IPS-18a (cell line): Measurements from ENCODE around the gene CDK5RAP2.

ENCODE experiments used
- H3K27ac ChIP-seq: one replicate; pipeline ENCODE4 v1.5.1; 2013; ENCODE audit warnings: low read length
- H3K27me3 ChIP-seq: one replicate; pipeline ENCODE4 v1.6.1; 2013; ENCODE audit warnings: mild to moderate bottlenecking, low read length; ENCODE audit not compliant: control insufficient read depth, insufficient read depth
- H3K36me3 ChIP-seq: one replicate; pipeline ENCODE4 v1.6.1; 2013; ENCODE audit warnings: low read depth, low read length; ENCODE audit not compliant: control insufficient read depth
- H3K4me1 ChIP-seq: one replicate; pipeline ENCODE4 v1.6.1; 2013; ENCODE audit warnings: low read depth, low read length; ENCODE audit not compliant: control insufficient read depth
- H3K4me3 ChIP-seq: one replicate; pipeline ENCODE4 v1.5.1; 2013; ENCODE audit warnings: low read length
- H3K9ac ChIP-seq: one replicate; pipeline ENCODE4 v1.6.1; 2013; ENCODE audit warnings: mild to moderate bottlenecking, low read length, moderate library complexity
- H3K9me3 ChIP-seq: one replicate; pipeline ENCODE4 v1.6.1; 2013; ENCODE audit warnings: low read depth, low read length; ENCODE audit not compliant: control insufficient read depth

The CDK5RAP2 gene

GRCh38 chr9:120454467-120454866 is 125.5 kb downstream of the CDK5RAP2 start:
- H3K9me3 ChIP-seq, result no peaks in the 10 kb centered on the region
- no peak overlapping the region for H3K27ac ChIP-seq
- peaks cover 27% of the 10 kb centered on the region for H3K36me3 ChIP-seq
- H3K4me1 ChIP-seq, result no peaks in the 10 kb centered on the region
- H3K9ac ChIP-seq, result no peak overlapping the region
- no peak overlapping the region for H3K4me3 ChIP-seq
- H3K27me3 ChIP-seq, result no peaks in the 10 kb centered on the region

DNA sequence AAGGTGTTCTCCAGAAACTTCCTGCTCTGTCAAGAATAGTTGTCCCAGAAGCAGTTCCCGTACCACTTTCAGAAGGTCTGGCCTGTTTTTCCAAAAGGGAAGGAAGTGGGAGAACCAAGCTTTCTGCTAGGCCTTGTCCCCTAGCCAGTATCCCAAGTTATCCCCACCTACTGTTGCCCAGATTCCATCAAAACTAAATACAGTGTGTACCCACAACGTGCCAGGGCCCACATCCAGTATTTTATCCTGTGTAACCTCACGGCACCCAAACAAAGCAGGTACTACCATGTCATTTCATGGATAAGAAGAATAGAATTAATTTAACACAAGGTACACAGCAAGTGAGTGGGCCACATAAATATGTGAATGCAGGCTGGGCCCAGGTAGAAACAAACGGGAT is 126.2 kb downstream of the CDK5RAP2 start:
- H3K4me3 ChIP-seq, result no peak overlapping the region
- H3K9ac ChIP-seq, result no peak overlapping the region
- no peaks in the 10 kb centered on the region for H3K27me3 ChIP-seq
- no peak overlapping the region for H3K27ac ChIP-seq
- H3K36me3 ChIP-seq, result peaks cover 26% of the 10 kb centered on the region
- no peaks in the 10 kb centered on the region for H3K4me1 ChIP-seq
- H3K9me3 ChIP-seq, result no peaks in the 10 kb centered on the region

GRCh38 chr9:120452631-120453030 is 127.3 kb downstream of the CDK5RAP2 start:
- Histone ChIP-seq H3K9ac (no peak overlapping the region), H3K27me3 (no peaks in the 10 kb centered on the region), H3K36me3 (peaks cover 19% of the 10 kb centered on the region), H3K27ac (no peak overlapping the region), H3K4me1 (no peaks in the 10 kb centered on the region), H3K9me3 (no peaks in the 10 kb centered on the region), H3K4me3 (no peak overlapping the region)

GRCh38 chr9:120450916-120451315 is 129.1 kb downstream of the CDK5RAP2 start:
- Histone ChIP-seq H3K36me3 (peaks cover 22% of the 10 kb centered on the region), H3K9ac (no peak overlapping the region), H3K27ac (no peak overlapping the region), H3K4me1 (no peaks in the 10 kb centered on the region), H3K27me3 (no peaks in the 10 kb centered on the region), H3K9me3 (no peaks in the 10 kb centered on the region), H3K4me3 (no peak overlapping the region)

DNA sequence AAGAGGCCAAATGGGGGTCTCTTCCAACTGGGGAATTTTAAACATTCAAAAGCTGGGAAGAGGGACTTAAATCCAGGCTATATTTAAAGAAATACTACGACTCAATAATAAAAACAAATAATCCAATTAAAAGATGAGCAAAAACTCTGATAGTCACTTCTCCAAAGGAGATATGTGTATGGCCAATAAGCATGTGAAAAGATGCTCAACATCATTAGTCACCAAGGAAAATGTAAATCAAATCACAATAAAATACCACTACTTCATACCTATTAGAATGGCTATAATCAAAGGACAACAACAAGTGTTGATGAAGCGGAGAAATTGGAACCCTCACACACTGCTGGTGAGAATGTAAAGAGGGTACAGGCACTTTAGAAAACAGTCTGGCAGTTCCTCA is 130.4 kb downstream of the CDK5RAP2 start:
- no peak overlapping the region for H3K4me3 ChIP-seq
- no peaks in the 10 kb centered on the region for H3K4me1 ChIP-seq
- peaks cover 27% of the 10 kb centered on the region for H3K36me3 ChIP-seq
- H3K27ac ChIP-seq, result no peak overlapping the region
- no peaks in the 10 kb centered on the region for H3K27me3 ChIP-seq
- H3K9me3 ChIP-seq, result no peaks in the 10 kb centered on the region
- no peak overlapping the region for H3K9ac ChIP-seq

DNA sequence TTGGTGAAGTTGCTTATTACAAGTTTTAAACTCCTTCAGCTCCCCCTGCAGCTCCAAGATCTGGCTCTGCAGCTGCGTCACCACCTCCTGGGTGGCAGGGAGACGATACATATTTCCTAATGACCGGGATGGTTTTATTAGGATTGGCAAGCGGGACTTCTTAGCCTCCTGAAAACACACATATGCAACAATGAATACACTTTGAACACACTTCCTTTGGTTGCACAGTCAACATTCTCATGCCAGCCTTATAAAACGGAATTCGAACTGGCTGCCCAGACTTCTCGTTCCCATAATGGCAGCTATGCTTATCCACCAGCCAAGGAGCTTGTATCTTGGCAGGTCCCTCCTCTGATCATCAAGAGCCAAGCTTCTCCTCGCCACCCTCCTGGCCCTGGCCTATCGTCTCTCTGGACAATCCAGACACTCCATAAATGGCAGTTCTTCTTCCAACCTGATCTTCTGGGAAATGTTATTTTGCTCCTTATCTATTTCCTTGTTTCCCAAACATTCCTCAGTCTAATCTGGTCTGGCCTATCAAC is 131.9 kb downstream of the CDK5RAP2 start:
- Histone ChIP-seq H3K9ac (no peak overlapping the region), H3K27ac (no peak overlapping the region), H3K4me1 (no peaks in the 10 kb centered on the region)

DNA sequence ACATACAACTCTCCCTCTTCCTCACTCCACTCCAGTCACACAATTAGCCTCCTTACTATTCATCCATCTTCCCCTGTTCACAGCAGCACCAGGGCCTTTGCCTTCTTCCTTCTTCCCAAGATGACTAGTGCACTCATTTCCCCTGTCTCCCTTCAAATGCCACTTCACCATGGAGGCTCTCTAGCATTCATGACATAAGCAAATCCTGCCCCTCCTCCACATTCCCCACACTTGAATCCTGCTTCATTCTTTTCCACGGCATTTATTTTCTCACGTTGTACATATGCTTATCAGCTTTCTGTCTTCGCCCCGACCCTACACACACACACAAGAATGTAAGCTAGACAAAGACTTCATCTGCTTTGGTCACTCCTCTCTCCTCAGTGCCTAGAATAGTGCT is 133.3 kb downstream of the CDK5RAP2 start:
- no peaks in the 10 kb centered on the region for H3K4me1 ChIP-seq
- H3K36me3 ChIP-seq, result peaks cover 32% of the 10 kb centered on the region
- no peak overlapping the region for H3K9ac ChIP-seq
- H3K4me3 ChIP-seq, result no peak overlapping the region
- H3K27ac ChIP-seq, result no peak overlapping the region
- no peaks in the 10 kb centered on the region for H3K9me3 ChIP-seq
- no peaks in the 10 kb centered on the region for H3K27me3 ChIP-seq

More for the DNA sequence above, 131.9 kb downstream of the CDK5RAP2 start:
- Histone ChIP-seq H3K9me3 (no peaks in the 10 kb centered on the region), H3K4me3 (no peak overlapping the region), H3K27me3 (no peaks in the 10 kb centered on the region), H3K36me3 (peaks cover 26% of the 10 kb centered on the region)

DNA sequence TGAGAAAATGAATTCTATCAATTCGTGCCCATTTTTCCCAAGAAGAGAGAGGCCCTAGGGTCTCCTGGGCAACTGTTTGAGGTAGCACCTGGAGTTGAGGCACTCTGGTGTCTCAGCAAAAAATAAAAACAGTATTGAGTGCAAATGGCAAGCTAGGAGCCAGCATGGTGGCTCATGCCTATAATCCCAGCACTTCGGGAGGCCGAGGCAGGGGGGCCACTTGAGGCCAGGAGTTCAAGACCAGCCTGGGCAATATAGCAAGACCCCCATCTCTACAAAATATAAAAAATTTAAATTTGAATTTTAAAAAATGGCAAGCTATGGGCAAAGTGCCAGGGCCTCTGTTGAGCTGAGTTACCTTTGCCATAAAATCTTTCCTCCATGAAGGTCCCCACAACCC is 136.0 kb downstream of the CDK5RAP2 start:
- H3K4me1 ChIP-seq, result no peaks in the 10 kb centered on the region

DNA sequence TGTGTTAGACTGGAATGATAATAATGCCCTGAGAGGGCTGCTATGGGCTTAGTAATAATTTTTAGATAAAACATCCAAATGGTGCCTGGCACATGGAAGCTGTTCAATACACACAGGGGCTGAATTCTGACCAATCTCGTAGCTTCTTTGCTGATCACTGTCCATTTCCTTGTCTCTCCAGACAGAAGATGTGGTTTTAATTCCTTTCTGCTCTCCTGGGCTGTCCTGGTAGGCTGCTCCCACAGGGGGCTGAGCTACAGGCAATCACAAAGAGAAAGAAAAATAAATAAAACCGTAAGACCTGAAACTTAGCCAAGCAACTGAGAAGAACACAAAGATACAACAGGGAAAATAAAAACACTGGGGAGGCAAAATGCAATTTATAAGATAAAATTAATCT is 136.5 kb downstream of the CDK5RAP2 start:
- no peaks in the 10 kb centered on the region for H3K27me3 ChIP-seq
- H3K9ac ChIP-seq, result no peak overlapping the region
- peaks cover 38% of the 10 kb centered on the region for H3K36me3 ChIP-seq
- H3K9me3 ChIP-seq, result no peaks in the 10 kb centered on the region
- H3K27ac ChIP-seq, result no peak overlapping the region
- no peaks in the 10 kb centered on the region for H3K4me1 ChIP-seq
- no peak overlapping the region for H3K4me3 ChIP-seq

More for the DNA sequence above, 136.0 kb downstream of the CDK5RAP2 start:
- Histone ChIP-seq H3K9ac (no peak overlapping the region), H3K4me3 (no peak overlapping the region), H3K9me3 (no peaks in the 10 kb centered on the region), H3K36me3 (peaks cover 33% of the 10 kb centered on the region), H3K27ac (no peak overlapping the region), H3K27me3 (no peaks in the 10 kb centered on the region)

GRCh38 chr9:120442308-120442995 is 137.5 kb downstream of the CDK5RAP2 start:
- Histone ChIP-seq H3K9me3 (no peaks in the 10 kb centered on the region), H3K4me3 (no peak overlapping the region), H3K9ac (no peak overlapping the region), H3K27ac (no peak overlapping the region), H3K36me3 (peaks cover 48% of the 10 kb centered on the region), H3K27me3 (no peaks in the 10 kb centered on the region), H3K4me1 (no peaks in the 10 kb centered on the region)

GRCh38 chr9:120441426-120442307 is 138.3 kb downstream of the CDK5RAP2 start:
- Histone ChIP-seq H3K36me3 (peaks cover 52% of the 10 kb centered on the region), H3K9me3 (no peaks in the 10 kb centered on the region), H3K27ac (no peak overlapping the region), H3K4me3 (no peak overlapping the region), H3K27me3 (no peaks in the 10 kb centered on the region), H3K4me1 (no peaks in the 10 kb centered on the region), H3K9ac (no peak overlapping the region)
